SK-N-SH (cell line): ENCODE results near the gene TGM6. TPM values are rescaled to one million over a fixed set of nuclear protein-coding genes. Genes with fewer than 3 reads are reported as not detected.

ENCODE experiments used
- CTCF ChIA-PET: fragments of 300-600, 350-600 bp; formaldehyde crosslinking; extraction: SDS; loops from one replicate; lab custom pipeline; 2021; lab: Yijun Ruan, JAX
- POLR2A ChIA-PET: fragments of 350-600 bp; sonication (Branson Sonifier 250); formaldehyde crosslinking; extraction: SDS; loops from one replicate; lab custom pipeline; 2020; ENCODE audit warnings: antibody characterized with exemption, inconsistent platforms; lab: Yijun Ruan, JAX
- DNase-seq: peaks from one replicate; pipeline ENCODE4 v3.0.0; 2012
- H2AFZ ChIP-seq: fragments of 200-600 bp; sonication (generic); 2 replicates; pipeline ENCODE4 v1.8.1; 2016; ENCODE audit warnings: antibody characterized with exemption, mild to moderate bottlenecking, low read depth
- H3F3A ChIP-seq: fragments of 200-600 bp; sonication (generic); replicated peaks from 2 replicates; pipeline ENCODE3; 2016; ENCODE audit warnings: antibody characterized with exemption, mild to moderate bottlenecking; ENCODE audit not compliant: insufficient read depth
- H3K27ac ChIP-seq, 2 experiments: fragments of 200-500 bp in 1 of 2; fragments of 200-600 bp in 1 of 2; sonication (Bioruptor generic) in 1 of 2; sonication (generic), shearing (Covaris generic) in 1 of 2; 2 replicates each; pipeline versions ENCODE4 v1.5.1 to v1.6.1; 2014 to 2016; ENCODE audit warnings: low read depth in 2 of 2, inconsistent platforms in 1 of 2, low read length in 1 of 2, mild to moderate bottlenecking in 1 of 2, mixed read lengths in 1 of 2
- H3K27me3 ChIP-seq: fragments of 200-600 bp; sonication (generic), shearing (Covaris generic); 2 replicates; pipeline ENCODE4 v1.6.1; 2016; ENCODE audit warnings: mixed run types; ENCODE audit not compliant: insufficient read depth
- H3K36me3 ChIP-seq, 2 experiments: fragments of 200-500 bp in 1 of 2; fragments of 200-600 bp in 1 of 2; sonication (Bioruptor generic) in 1 of 2; sonication (generic) in 1 of 2; replicated peaks in 1 of 2; 2 replicates each; pipeline versions ENCODE3 to v1.5.1; 2014 to 2016; ENCODE audit warnings: low read length in 1 of 2, mild to moderate bottlenecking in 1 of 2; ENCODE audit not compliant: insufficient read depth in 2 of 2, control insufficient read depth in 1 of 2
- H3K4me1 ChIP-seq, 2 experiments: fragments of 200-500 bp in 1 of 2; fragments of 200-600 bp in 1 of 2; sonication (Bioruptor generic) in 1 of 2; sonication (generic), shearing (Covaris generic) in 1 of 2; 2 replicates each; pipeline versions ENCODE4 v1.5.1 to v1.6.1; 2014 to 2016; ENCODE audit warnings: low read depth in 1 of 2, low read length in 1 of 2, mixed run types in 1 of 2; ENCODE audit not compliant: insufficient read depth in 2 of 2, control insufficient read depth in 1 of 2
- H3K4me2 ChIP-seq: fragments of 200-600 bp; sonication (generic), shearing (Covaris generic); 2 replicates; pipeline ENCODE4 v1.6.1; 2017; ENCODE audit warnings: mixed run types
- H3K4me3 ChIP-seq, 2 experiments: fragments of 200-500 bp in 1 of 2; fragments of 200-600 bp in 1 of 2; sonication (Bioruptor generic) in 1 of 2; sonication (generic), shearing (Covaris generic) in 1 of 2; 2 replicates each; pipeline versions ENCODE4 v1.5.1 to v1.8.1; 2014 to 2016; ENCODE audit warnings: low read depth in 2 of 2, inconsistent platforms in 1 of 2, low read length in 1 of 2, mild to moderate bottlenecking in 1 of 2, mixed read lengths in 1 of 2, moderate library complexity in 1 of 2
- H3K79me2 ChIP-seq: fragments of 200-600 bp; sonication (generic); 2 replicates; pipeline ENCODE4 v1.8.1; 2017; ENCODE audit warnings: mild to moderate bottlenecking; ENCODE audit not compliant: insufficient read depth
- H3K9ac ChIP-seq: fragments of 200-600 bp; sonication (generic); 2 replicates; pipeline ENCODE4 v1.6.1; 2017; ENCODE audit warnings: mixed run types
- H3K9me2 ChIP-seq: fragments of 200-600 bp; sonication (generic); 2 replicates; pipeline ENCODE4 v1.6.1; 2017; ENCODE audit warnings: mixed run types
- H3K9me3 ChIP-seq: fragments of 200-600 bp; sonication (generic); 2 replicates; pipeline ENCODE4 v1.6.1; 2017; ENCODE audit warnings: mixed run types, mild to moderate bottlenecking, moderate library complexity
- H4K20me1 ChIP-seq: fragments of 200-600 bp; sonication (generic); 2 replicates; pipeline ENCODE4 v1.6.1; 2017; ENCODE audit warnings: mild to moderate bottlenecking, mixed run types; ENCODE audit not compliant: insufficient read depth
- EP300 ChIP-seq, 2 experiments: IDR thresholded peaks; 2 replicates each; pipeline versions ENCODE4 v1.4.0 to v1.6.1; 2012; ENCODE audit warnings: borderline replicate concordance in 1 of 2, low read depth in 1 of 2, low read length in 1 of 2
- EZH2phosphoT487 ChIP-seq: fragments of 200-600 bp; sonication (generic); IDR thresholded peaks from 2 replicates; pipeline ENCODE4 v1.6.1; 2017; ENCODE audit warnings: low read depth, mixed run types, mild to moderate bottlenecking, antibody characterized with exemption, moderate library complexity, borderline replicate concordance
- FOSL2 ChIP-seq: IDR thresholded peaks from 2 replicates; pipeline ENCODE4 v1.4.0; 2012; ENCODE audit warnings: low read depth, mild to moderate bottlenecking, moderate library complexity, borderline replicate concordance
- FOXJ3 ChIP-seq: sonication (generic); formaldehyde crosslinking; IDR thresholded peaks from 2 replicates; pipeline ENCODE4 v1.5.1; 2020; ENCODE audit warnings: mild to moderate bottlenecking, missing genetic modification reagents
- GABPA ChIP-seq: IDR thresholded peaks from 2 replicates; pipeline ENCODE4 v1.4.0; 2012; ENCODE audit warnings: low read depth, mild to moderate bottlenecking
- MXI1 ChIP-seq: IDR thresholded peaks from 2 replicates; pipeline ENCODE4 v1.6.1; 2012; ENCODE audit warnings: mild to moderate bottlenecking, low read depth, low read length, improper control_type of control experiment
- NRF1 ChIP-seq: IDR thresholded peaks from 2 replicates; pipeline ENCODE4 v1.6.1; 2012; ENCODE audit warnings: low read depth, mild to moderate bottlenecking, low read length
- POLR2AphosphoS5 ChIP-seq: IDR thresholded peaks from 2 replicates; pipeline ENCODE4 v1.6.1; 2012; ENCODE audit warnings: low read depth, low read length
- TAF1 ChIP-seq: IDR thresholded peaks from 2 replicates; pipeline ENCODE4 v1.6.1; 2012; ENCODE audit warnings: low read depth, mild to moderate bottlenecking, low read length, moderate library complexity, borderline replicate concordance
- TCF12 ChIP-seq: IDR thresholded peaks from 2 replicates; pipeline ENCODE4 v1.4.0; 2012
- YY1 ChIP-seq: IDR thresholded peaks from 2 replicates; pipeline ENCODE4 v1.4.0; 2012; ENCODE audit warnings: low read depth, mild to moderate bottlenecking
- WGBS: methylation state at CpG from one replicate; pipeline ENCODE4 v1.1.6; 2017; ENCODE audit warnings: low lambda C conversion rate; 5-methylcytosine and 5-hydroxymethylcytosine counted together
- polyA plus RNA-seq, 3 experiments: library from polyadenylated mRNA; depleted of rRNA; stranded (reverse); fragments of >200 nt; gene quantifications; 2 replicates each; pipeline ENCODE4 v1.2.3, GENCODE V29; 2012
- TF ChIP-seq, protein P1 (sequence below): fragments of 150-350 bp; IDR thresholded peaks from 2 replicates; pipeline ENCODE4 v1.6.1; 2016; ENCODE audit warnings: mild to moderate bottlenecking, low read depth, low read length
- TF ChIP-seq, protein P2 (sequence below): IDR thresholded peaks from 2 replicates; pipeline ENCODE4; 2012
- TF ChIP-seq, protein P3 (sequence below): fragments of 200-600 bp; sonication (generic); IDR thresholded peaks from 2 replicates; pipeline ENCODE4 v1.6.1; 2017; ENCODE audit warnings: antibody characterized with exemption, mild to moderate bottlenecking, moderate library complexity
- TF ChIP-seq, protein P4 (sequence below): IDR thresholded peaks from 2 replicates; pipeline ENCODE4 v1.4.0; 2012; ENCODE audit warnings: low read depth
- TF ChIP-seq, protein P5 (sequence below): fragments of 150-350 bp; IDR thresholded peaks from 2 replicates; pipeline ENCODE4 v1.6.1; 2017; ENCODE audit warnings: antibody characterized with exemption, low read length, low read depth, borderline replicate concordance
- TF ChIP-seq, protein P6 (sequence below): IDR thresholded peaks from 2 replicates; pipeline ENCODE4 v1.4.0; 2012; ENCODE audit warnings: low read depth, borderline replicate concordance

The TGM6 gene
- polyA plus RNA-seq, 1 of the 3 experiments (the other 2 are of a cell fraction): not detected

DNA sequence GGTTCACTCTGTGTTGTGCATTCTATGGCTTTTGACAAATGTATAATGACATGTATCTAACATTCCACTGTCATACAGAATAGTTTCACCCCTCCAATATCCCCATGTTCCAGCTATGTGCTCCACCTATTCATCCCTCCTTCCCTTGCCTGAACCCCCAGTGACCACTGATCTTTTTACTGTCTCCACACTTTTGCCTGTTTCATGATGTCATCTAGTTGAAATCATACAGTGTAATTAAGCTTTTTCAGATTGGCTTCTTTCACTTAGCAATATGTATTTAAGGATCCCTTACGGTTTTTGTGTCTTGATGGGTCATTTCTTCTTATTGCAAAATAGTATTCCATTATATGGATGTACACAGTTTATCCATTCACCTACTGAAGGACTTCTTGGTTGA lies 39.8 kb downstream of the TGM6 start:
- DNase-seq: no peak
- H3K27me3 ChIP-seq: peaks cover 2% of the 10 kb centered on the region; the same call in 1 of the 2 replicates
- H3F3A ChIP-seq: no peaks in the 10 kb centered on the region
- 3% methylated on average over 1 of the region's 1 CpG for WGBS
- no peak overlapping the region for H3K27ac ChIP-seq
- no peak overlapping the region for H2AFZ ChIP-seq
- H3K9me3 ChIP-seq: no peaks in the 10 kb centered on the region
- H3K9ac ChIP-seq: no peak overlapping the region
- TF ChIP-seq NRF1 (no peak), TCF12 (no peak), FOSL2 (no peak), EP300 (IDR thresholded peaks at IDR 0.05; ENCODE audit: borderline replicate concordance in 1 of 2, low read depth in 1 of 2, low read length in 1 of 2) (no peak), YY1 (no peak), MXI1 (no peak), POLR2AphosphoS5 (no peak), GABPA (no peak), FOXJ3 (CRISPR knock-in tag) (no peak), TAF1 (no peak), EZH2phosphoT487 (no peak)
- TF ChIP-seq, protein P1, sequence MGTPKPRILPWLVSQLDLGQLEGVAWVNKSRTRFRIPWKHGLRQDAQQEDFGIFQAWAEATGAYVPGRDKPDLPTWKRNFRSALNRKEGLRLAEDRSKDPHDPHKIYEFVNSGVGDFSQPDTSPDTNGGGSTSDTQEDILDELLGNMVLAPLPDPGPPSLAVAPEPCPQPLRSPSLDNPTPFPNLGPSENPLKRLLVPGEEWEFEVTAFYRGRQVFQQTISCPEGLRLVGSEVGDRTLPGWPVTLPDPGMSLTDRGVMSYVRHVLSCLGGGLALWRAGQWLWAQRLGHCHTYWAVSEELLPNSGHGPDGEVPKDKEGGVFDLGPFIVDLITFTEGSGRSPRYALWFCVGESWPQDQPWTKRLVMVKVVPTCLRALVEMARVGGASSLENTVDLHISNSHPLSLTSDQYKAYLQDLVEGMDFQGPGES: no peak
- TF ChIP-seq, protein P2, sequence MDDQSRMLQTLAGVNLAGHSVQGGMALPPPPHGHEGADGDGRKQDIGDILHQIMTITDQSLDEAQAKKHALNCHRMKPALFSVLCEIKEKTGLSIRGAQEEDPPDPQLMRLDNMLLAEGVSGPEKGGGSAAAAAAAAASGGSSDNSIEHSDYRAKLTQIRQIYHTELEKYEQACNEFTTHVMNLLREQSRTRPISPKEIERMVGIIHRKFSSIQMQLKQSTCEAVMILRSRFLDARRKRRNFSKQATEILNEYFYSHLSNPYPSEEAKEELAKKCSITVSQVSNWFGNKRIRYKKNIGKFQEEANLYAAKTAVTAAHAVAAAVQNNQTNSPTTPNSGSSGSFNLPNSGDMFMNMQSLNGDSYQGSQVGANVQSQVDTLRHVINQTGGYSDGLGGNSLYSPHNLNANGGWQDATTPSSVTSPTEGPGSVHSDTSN: no peak
- TF ChIP-seq, protein P3, sequence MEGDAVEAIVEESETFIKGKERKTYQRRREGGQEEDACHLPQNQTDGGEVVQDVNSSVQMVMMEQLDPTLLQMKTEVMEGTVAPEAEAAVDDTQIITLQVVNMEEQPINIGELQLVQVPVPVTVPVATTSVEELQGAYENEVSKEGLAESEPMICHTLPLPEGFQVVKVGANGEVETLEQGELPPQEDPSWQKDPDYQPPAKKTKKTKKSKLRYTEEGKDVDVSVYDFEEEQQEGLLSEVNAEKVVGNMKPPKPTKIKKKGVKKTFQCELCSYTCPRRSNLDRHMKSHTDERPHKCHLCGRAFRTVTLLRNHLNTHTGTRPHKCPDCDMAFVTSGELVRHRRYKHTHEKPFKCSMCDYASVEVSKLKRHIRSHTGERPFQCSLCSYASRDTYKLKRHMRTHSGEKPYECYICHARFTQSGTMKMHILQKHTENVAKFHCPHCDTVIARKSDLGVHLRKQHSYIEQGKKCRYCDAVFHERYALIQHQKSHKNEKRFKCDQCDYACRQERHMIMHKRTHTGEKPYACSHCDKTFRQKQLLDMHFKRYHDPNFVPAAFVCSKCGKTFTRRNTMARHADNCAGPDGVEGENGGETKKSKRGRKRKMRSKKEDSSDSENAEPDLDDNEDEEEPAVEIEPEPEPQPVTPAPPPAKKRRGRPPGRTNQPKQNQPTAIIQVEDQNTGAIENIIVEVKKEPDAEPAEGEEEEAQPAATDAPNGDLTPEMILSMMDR: no peak
- TF ChIP-seq, protein P4, sequence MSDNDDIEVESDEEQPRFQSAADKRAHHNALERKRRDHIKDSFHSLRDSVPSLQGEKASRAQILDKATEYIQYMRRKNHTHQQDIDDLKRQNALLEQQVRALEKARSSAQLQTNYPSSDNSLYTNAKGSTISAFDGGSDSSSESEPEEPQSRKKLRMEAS: no peak
- TF ChIP-seq, protein P5, sequence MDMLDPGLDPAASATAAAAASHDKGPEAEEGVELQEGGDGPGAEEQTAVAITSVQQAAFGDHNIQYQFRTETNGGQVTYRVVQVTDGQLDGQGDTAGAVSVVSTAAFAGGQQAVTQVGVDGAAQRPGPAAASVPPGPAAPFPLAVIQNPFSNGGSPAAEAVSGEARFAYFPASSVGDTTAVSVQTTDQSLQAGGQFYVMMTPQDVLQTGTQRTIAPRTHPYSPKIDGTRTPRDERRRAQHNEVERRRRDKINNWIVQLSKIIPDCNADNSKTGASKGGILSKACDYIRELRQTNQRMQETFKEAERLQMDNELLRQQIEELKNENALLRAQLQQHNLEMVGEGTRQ: no peak
- TF ChIP-seq, protein P6, sequence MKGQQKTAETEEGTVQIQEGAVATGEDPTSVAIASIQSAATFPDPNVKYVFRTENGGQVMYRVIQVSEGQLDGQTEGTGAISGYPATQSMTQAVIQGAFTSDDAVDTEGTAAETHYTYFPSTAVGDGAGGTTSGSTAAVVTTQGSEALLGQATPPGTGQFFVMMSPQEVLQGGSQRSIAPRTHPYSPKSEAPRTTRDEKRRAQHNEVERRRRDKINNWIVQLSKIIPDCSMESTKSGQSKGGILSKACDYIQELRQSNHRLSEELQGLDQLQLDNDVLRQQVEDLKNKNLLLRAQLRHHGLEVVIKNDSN: no peak
- TF ChIP-seq, all 33 proteins: peak for 0
- Histone ChIP-seq H3K4me2 (no peak overlapping the region), H3K9me2 (no peaks in the 10 kb centered on the region), H3K79me2 (no peaks in the 10 kb centered on the region), H4K20me1 (no peaks in the 10 kb centered on the region), H3K4me1 (no peaks in the 10 kb centered on the region), H3K36me3 (no peaks in the 10 kb centered on the region), H3K4me3 (no peak overlapping the region)
- POLR2A ChIA-PET: no interaction called here
- CTCF ChIA-PET: interaction anchor here (1.0 to 2.0 kb wide), 2 partner anchors 14 to 213 kb away, joined by 5 read pairs; no protein-coding TSS in a partner anchor
